ENCODE results near the gene MSI2.

DNA sequence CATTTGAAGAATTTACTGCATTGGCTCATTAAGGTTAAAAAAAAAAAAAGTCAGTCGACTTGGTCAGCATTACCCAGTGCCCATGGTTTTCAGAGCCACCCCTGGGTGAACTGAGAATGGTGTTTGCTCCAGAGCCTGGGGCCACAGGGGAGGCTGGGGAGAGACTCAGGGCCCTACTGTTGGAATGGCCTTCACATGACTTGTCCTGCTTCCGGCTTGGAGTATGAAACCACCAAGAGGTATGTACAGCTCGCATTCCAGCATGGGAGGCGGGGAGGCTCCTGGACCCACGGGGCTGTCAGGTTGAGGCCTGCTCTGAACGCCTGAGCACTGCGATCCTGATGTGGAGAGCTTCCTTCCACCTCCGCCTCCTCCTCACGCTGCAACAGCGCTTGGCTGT lies 36.8 kb downstream of the MSI2 start:
- TF ChIP-seq, protein P1, sequence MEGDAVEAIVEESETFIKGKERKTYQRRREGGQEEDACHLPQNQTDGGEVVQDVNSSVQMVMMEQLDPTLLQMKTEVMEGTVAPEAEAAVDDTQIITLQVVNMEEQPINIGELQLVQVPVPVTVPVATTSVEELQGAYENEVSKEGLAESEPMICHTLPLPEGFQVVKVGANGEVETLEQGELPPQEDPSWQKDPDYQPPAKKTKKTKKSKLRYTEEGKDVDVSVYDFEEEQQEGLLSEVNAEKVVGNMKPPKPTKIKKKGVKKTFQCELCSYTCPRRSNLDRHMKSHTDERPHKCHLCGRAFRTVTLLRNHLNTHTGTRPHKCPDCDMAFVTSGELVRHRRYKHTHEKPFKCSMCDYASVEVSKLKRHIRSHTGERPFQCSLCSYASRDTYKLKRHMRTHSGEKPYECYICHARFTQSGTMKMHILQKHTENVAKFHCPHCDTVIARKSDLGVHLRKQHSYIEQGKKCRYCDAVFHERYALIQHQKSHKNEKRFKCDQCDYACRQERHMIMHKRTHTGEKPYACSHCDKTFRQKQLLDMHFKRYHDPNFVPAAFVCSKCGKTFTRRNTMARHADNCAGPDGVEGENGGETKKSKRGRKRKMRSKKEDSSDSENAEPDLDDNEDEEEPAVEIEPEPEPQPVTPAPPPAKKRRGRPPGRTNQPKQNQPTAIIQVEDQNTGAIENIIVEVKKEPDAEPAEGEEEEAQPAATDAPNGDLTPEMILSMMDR (IDR thresholded peaks at IDR 0.05; ENCODE audit: insufficient read depth, low read depth, low read length): no peak
- no peak for TF ChIP-seq EZH2 (IDR thresholded peaks at IDR 0.05; ENCODE audit: insufficient read depth, low read length)
